CD4-positive, alpha-beta T cell treated with Interleukin-6 at 100 ng/mL for 8 hours (primary cell): ENCODE measurements around the gene RAB11FIP3.
A peak's percentile ranks its signal among the peaks of the same experiment; 100 is the strongest.

Source experiments
- DNase-seq: peaks from one replicate; pipeline ENCODE4 v3.0.0-alpha.2; 2020; ENCODE audit warnings: mixed read lengths, low spot score

Gene RAB11FIP3

GRCh38 chr16:567373-568256 is 142.2 kb downstream of the RAB11FIP3 start:
- DNase-seq = no peak

GRCh38 chr16:568401-569258 is 143.2 kb downstream of the RAB11FIP3 start:
- DNase-seq = no peak

- DNase-seq = peak; percentile 55
These were observed 144.2 kb downstream of the RAB11FIP3 start, which contains the start of gene PIGQ for GRCh38 chr16:569445-570254. TSS of gene PIGQ (plus strand) at chr16:569968. CDS start at chr16:574075, 4,107 bp downstream.
